Measurements from ENCODE around the gene VPS35. TPM values are rescaled to one million over a fixed set of nuclear protein-coding genes. Genes with fewer than 3 reads are reported as not detected.

Gene VPS35
- total RNA-seq, 1 experiment from 2014 or later = 70.4 TPM

DNA sequence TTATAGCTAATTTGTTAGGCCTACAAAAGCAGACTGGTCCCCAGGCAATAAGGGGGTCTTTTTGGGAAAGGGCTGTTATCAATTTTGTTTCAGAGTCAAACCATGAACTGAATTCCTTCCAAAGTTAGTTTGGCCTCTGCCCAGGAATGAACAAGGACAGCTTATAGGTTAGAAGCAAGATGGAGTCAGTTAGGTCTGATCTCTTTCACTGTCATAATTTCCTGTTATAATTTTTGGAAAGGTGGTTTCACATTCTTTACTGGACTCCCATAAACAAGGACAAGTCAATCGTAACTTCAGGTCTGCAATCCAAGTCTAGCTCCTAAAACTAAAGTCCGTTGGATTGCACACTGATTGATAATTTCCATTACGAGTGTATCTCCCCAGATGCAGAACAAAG is 37.7 kb downstream of the VPS35 start:
- no peak overlapping the region for H3K4me2 ChIP-seq (ENCODE audit: insufficient read depth, insufficient read length, low read length)
- no peak overlapping the region for H2BK120ac ChIP-seq (ENCODE audit: low read depth, low read length, poor library complexity, severe bottlenecking)
- no peaks in the 10 kb centered on the region for H3K79me1 ChIP-seq (ENCODE audit: insufficient read depth, low read depth, low read length, poor library complexity, severe bottlenecking)
- H3K4ac ChIP-seq (ENCODE audit: low read depth, low read length) = no peak overlapping the region
- H4K20me1 ChIP-seq (ENCODE audit: control insufficient read depth, insufficient read depth, insufficient read length) = no peaks in the 10 kb centered on the region
- Mint-ChIP-seq H3K4me1 (peaks cover 6 to 13% of the 10 kb centered on the region in 2 experiments; a peak in 3 of 4 replicates), H3K4me3 (no peak overlapping the region), H3K27ac (no peak overlapping the region), H3K27me3 (ENCODE audit: low read depth) (no peaks in the 10 kb centered on the region), H3K9me3 (peaks cover 5 to 8% of the 10 kb centered on the region in 2 experiments; a peak in 3 of 5 replicates), H3K36me3 (ENCODE audit: insufficient read depth in 1 of 3, low read depth in 3 of 3) (no peaks in the 10 kb centered on the region; a peak in 1 of 7 replicates)
- no peak overlapping the region for H3K56ac ChIP-seq (ENCODE audit: insufficient read length, low read depth, low read length)
- H2BK5ac ChIP-seq (ENCODE audit: insufficient read length, low read length) = no peak overlapping the region
- no peaks in the 10 kb centered on the region for H3K79me2 ChIP-seq (ENCODE audit: insufficient read depth, low read length)
- H3K9me3 ChIP-seq (ENCODE audit: control insufficient read depth, low read depth, low read length) = no peaks in the 10 kb centered on the region
- no CpG with 5 or more reads among the region's 3 CpGs for WGBS (ENCODE audit: extremely low coverage, insufficient read length, low lambda C conversion rate)
- no peak for DNase-seq
- H4K5ac ChIP-seq (ENCODE audit: insufficient read length, low read depth, low read length) = no peak overlapping the region
- H2AFZ ChIP-seq (ENCODE audit: low read length) = no peak overlapping the region
- H4K91ac ChIP-seq (ENCODE audit: insufficient read length, low read depth, low read length) = no peak overlapping the region
- no peak overlapping the region for H2BK15ac ChIP-seq (ENCODE audit: low read depth, low read length)
- no peaks in the 10 kb centered on the region; the same call in 1 of the 2 replicates for H3K4me1 ChIP-seq (ENCODE audit: insufficient read depth, low read length)
- no peaks in the 10 kb centered on the region for H3K23me2 ChIP-seq (ENCODE audit: insufficient read length, low read depth, low read length, poor library complexity, severe bottlenecking)
- TF ChIP-seq, protein P1, sequence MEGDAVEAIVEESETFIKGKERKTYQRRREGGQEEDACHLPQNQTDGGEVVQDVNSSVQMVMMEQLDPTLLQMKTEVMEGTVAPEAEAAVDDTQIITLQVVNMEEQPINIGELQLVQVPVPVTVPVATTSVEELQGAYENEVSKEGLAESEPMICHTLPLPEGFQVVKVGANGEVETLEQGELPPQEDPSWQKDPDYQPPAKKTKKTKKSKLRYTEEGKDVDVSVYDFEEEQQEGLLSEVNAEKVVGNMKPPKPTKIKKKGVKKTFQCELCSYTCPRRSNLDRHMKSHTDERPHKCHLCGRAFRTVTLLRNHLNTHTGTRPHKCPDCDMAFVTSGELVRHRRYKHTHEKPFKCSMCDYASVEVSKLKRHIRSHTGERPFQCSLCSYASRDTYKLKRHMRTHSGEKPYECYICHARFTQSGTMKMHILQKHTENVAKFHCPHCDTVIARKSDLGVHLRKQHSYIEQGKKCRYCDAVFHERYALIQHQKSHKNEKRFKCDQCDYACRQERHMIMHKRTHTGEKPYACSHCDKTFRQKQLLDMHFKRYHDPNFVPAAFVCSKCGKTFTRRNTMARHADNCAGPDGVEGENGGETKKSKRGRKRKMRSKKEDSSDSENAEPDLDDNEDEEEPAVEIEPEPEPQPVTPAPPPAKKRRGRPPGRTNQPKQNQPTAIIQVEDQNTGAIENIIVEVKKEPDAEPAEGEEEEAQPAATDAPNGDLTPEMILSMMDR (conservative IDR thresholded peaks at IDR 0.05) = no peak
- H3K23ac ChIP-seq (ENCODE audit: insufficient read length, low read depth, low read length) = no peak overlapping the region
- no peak overlapping the region for H2BK12ac ChIP-seq (ENCODE audit: insufficient read length, low read depth, low read length)
- H2BK20ac ChIP-seq (ENCODE audit: low read depth, low read length, poor library complexity, severe bottlenecking) = no peak overlapping the region
- no peak overlapping the region for H3K27ac ChIP-seq (ENCODE audit: insufficient read length, low read depth, low read length)
- H3K27me3 ChIP-seq (ENCODE audit: insufficient read depth, low read length) = no peaks in the 10 kb centered on the region
- no peak overlapping the region for H4K8ac ChIP-seq (replicated peaks; ENCODE audit: insufficient read length, low read depth, low read length)
- H3K9ac ChIP-seq (ENCODE audit: extremely low read depth, insufficient read length, low read length) = no peak overlapping the region
- H3K18ac ChIP-seq (ENCODE audit: insufficient read length, low read depth, low read length) = no peak overlapping the region
- no peak overlapping the region for H3T11ph ChIP-seq (ENCODE audit: low read length)
- no peak overlapping the region for H2AK5ac ChIP-seq (ENCODE audit: insufficient read length, low read length)
- H3K14ac ChIP-seq (ENCODE audit: insufficient read depth, low read length) = no peak overlapping the region
